Sigmoid colon (tissue), 7 donors: Measurements from ENCODE around the gene APOL6. TPM values are rescaled to one million over a fixed set of nuclear protein-coding genes. Genes with fewer than 3 reads are reported as not detected.

Experiments used
- DNase-seq: peaks from one replicate; pipeline ENCODE4 v3.0.0-alpha.2; 2019
- H3K27ac ChIP-seq, 4 donors: fragments of 200-600 bp; sonication (generic); one replicate each; pipeline ENCODE4 v1.5.1; 2016 to 2019; ENCODE audit warnings: mild to moderate bottlenecking in 1 of 4
- H3K27me3 ChIP-seq, 3 donors: fragments of 200-600 bp; sonication (generic); one replicate each; pipeline ENCODE4 v1.5.1; 2019; ENCODE audit warnings: mild to moderate bottlenecking in 1 of 3
- H3K36me3 ChIP-seq, 4 donors: fragments of 200-600 bp; sonication (generic); one replicate each; pipeline ENCODE4 v1.5.1; 2016 to 2019
- H3K4me1 ChIP-seq, 4 donors: fragments of 200-600 bp; sonication (generic); one replicate each; pipeline ENCODE4 v1.5.1; 2017 to 2019
- H3K4me3 ChIP-seq, 4 donors: fragments of 200-600 bp; sonication (generic); one replicate each; pipeline ENCODE4 v1.5.1; 2017 to 2019; ENCODE audit warnings: mild to moderate bottlenecking in 2 of 4, moderate library complexity in 1 of 4
- H3K9me3 ChIP-seq, 4 donors: fragments of 200-600 bp in 3 of 4; sonication (generic) in 3 of 4; one replicate each; pipeline versions ENCODE4 v1.5.1 to v1.6.1; 2013 to 2019
- EP300 ChIP-seq, 4 donors: sonication (generic); formaldehyde crosslinking; IDR thresholded peaks; one replicate each; pipeline ENCODE4 v1.6.1; 2017; ENCODE audit warnings: antibody characterized with exemption in 4 of 4
- POLR2A ChIP-seq, 2 donors: fragments of 450-650 bp; IDR thresholded peaks; one replicate each; pipeline ENCODE4 v1.6.1; 2016; ENCODE audit warnings: antibody characterized with exemption in 2 of 2, mild to moderate bottlenecking in 2 of 2, moderate library complexity in 2 of 2
- POLR2AphosphoS5 ChIP-seq, 4 donors: sonication (generic); formaldehyde crosslinking; IDR thresholded peaks; one replicate each; pipeline ENCODE4 v1.6.1; 2017; ENCODE audit warnings: antibody characterized with exemption in 4 of 4
- WGBS, 2 donors: extraction: QIAGEN DNeasy Blood & Tissue Kit; methylation state at CpG; one replicate each; pipeline ENCODE4 v1.1.7; 2013; 5-methylcytosine and 5-hydroxymethylcytosine counted together
- intact Hi-C: fragments of 100-400 bp; cut with DNase I; formaldehyde crosslinking; loops from one replicate; pipeline ENCODE4 v1.15.1; 2023
- polyA plus RNA-seq, 3 donors: library from polyadenylated mRNA; stranded (reverse); fragments of 200-250 nt; gene quantifications; one replicate each; pipeline ENCODE4 v1.2.3, GENCODE V29; 2013
- total RNA-seq, 4 donors: library from RNA; depleted of rRNA; stranded (reverse); fragments of >200 nt; gene quantifications; one replicate each; pipeline ENCODE4 v1.1.0, GENCODE V29; 2016
- TF ChIP-seq, protein P1 (sequence below), 4 experiments: fragments of 450-650 bp in 3 of 4; fragments of 200-600 bp in 1 of 4; IDR thresholded peaks; one replicate each; pipeline ENCODE4 v1.5.1; 2016 to 2019; ENCODE audit warnings: antibody characterized with exemption in 4 of 4, mild to moderate bottlenecking in 3 of 4, moderate library complexity in 2 of 4
- donor health status: healthy with polysubstance abuse.
- donor health status: Bipolar disorder and iron deficiency.
- donor health status: healthy.

Gene APOL6
- total and polyA plus RNA-seq, 7 donors, result 4.2 to 28.2 (median 16.8) TPM

DNA sequence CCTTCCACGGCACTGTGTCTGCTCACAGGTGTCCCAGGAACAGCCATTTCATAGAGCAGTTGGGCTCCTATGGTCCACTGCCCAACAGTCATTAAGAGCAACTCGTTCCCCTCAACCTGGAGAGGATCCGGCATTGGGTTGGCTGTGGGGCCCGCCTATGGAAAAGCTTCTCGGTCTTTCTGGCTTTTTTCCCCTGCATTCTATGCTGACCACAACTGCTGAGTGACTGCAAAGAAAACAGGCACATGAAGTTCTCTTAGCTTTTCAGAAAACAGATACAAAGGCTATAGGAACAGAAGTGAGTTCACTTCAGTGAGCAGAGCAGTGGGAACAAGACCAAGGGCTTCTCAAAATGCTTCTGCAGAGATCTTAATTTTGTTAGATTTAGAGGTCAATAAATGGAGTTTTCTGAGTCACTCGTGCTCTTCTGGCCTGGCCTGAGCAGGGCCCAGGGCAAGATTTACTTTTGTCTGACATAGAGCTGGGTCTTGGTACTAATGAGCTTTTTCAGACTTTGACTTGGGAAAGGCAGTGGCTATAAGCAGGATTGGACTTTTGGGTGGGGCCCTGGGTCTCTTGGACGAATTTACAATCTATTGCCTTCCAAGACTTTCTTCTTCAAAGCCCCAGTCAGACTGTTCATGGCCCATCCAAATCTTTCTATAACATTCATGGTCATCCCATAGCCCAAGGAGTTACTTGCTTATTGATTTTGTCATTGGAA, 55.8 kb downstream of the APOL6 start:
- WGBS, 2 donors, result 71 to 84% methylated on average over 7 of the region's 7 CpGs
- TF ChIP-seq POLR2A (IDR thresholded peaks at IDR 0.05) (no peak), POLR2AphosphoS5 (IDR thresholded peaks at IDR 0.05) (no peak), EP300 (IDR thresholded peaks at IDR 0.05) (no peak)
- TF ChIP-seq, protein P1, sequence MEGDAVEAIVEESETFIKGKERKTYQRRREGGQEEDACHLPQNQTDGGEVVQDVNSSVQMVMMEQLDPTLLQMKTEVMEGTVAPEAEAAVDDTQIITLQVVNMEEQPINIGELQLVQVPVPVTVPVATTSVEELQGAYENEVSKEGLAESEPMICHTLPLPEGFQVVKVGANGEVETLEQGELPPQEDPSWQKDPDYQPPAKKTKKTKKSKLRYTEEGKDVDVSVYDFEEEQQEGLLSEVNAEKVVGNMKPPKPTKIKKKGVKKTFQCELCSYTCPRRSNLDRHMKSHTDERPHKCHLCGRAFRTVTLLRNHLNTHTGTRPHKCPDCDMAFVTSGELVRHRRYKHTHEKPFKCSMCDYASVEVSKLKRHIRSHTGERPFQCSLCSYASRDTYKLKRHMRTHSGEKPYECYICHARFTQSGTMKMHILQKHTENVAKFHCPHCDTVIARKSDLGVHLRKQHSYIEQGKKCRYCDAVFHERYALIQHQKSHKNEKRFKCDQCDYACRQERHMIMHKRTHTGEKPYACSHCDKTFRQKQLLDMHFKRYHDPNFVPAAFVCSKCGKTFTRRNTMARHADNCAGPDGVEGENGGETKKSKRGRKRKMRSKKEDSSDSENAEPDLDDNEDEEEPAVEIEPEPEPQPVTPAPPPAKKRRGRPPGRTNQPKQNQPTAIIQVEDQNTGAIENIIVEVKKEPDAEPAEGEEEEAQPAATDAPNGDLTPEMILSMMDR (IDR thresholded peaks at IDR 0.05), result no peak
- no peak overlapping the region for H3K4me3 ChIP-seq
- DNase-seq, result no peak
- intact Hi-C loops, result no loop called here
- H3K9me3 ChIP-seq, result no peaks in the 10 kb centered on the region
- H3K27ac ChIP-seq, result no peak overlapping the region
- no peaks in the 10 kb centered on the region for H3K4me1 ChIP-seq
- no peaks in the 10 kb centered on the region for H3K27me3 ChIP-seq
- H3K36me3 ChIP-seq, result no peaks in the 10 kb centered on the region

DNA sequence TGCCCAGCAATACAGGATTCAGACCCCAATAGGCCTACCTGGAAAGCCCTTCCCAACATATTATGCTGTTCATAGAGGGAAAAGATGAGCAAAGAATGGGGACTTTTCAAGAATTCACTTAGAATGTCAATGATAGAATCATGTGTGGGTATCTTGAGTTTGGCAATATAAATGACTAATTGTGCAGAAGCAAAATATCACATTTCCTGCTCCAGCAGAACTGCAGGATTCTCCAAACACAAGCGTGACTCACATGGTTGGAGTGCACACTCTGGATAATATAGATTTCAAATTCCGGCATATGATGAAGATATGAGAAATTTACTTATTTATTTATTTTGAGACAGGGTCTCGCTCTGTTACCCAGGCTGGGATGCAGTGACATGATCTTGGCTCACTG, 56.9 kb downstream of the APOL6 start:
- intact Hi-C loops, result no loop called here
- DNase-seq, result no peak
- Histone ChIP-seq H3K27ac (no peak overlapping the region), H3K36me3 (no peaks in the 10 kb centered on the region), H3K4me1 (no peaks in the 10 kb centered on the region), H3K9me3 (no peaks in the 10 kb centered on the region), H3K4me3 (no peak overlapping the region), H3K27me3 (no peaks in the 10 kb centered on the region)
- TF ChIP-seq POLR2AphosphoS5 (IDR thresholded peaks at IDR 0.05) (no peak), POLR2A (IDR thresholded peaks at IDR 0.05) (no peak), EP300 (IDR thresholded peaks at IDR 0.05) (no peak)
- TF ChIP-seq, protein P1 (IDR thresholded peaks at IDR 0.05), result no peak
- 94 to 96% methylated on average over 3 of the region's 3 CpGs for WGBS, 2 donors

DNA sequence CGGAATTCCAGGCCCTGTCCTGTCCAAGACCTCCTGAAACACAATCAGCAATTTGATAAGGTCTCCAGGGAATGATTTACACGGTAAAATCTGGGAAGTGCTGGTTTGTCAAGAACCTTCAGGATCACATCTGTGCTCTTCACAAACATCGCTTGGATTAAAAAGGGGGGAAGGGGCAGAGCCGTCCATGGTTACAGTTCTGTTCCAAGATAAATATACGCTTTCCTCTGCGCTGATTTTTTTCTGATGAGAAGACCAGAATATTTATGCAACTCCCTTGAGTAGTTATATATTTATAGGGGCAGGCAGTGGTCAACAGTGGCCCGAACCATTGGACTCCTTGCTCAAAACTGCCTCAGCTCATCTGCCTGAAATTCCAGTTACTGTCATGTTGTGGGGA, 60.2 kb downstream of the APOL6 start:
- no peak for TF ChIP-seq POLR2A (IDR thresholded peaks at IDR 0.05)
- TF ChIP-seq POLR2AphosphoS5 (IDR thresholded peaks at IDR 0.05), result no peak
- TF ChIP-seq, protein P1 (IDR thresholded peaks at IDR 0.05), result no peak
- no peak for TF ChIP-seq EP300 (IDR thresholded peaks at IDR 0.05)
- intact Hi-C loops, result no loop called here
- H3K36me3 ChIP-seq, result no peaks in the 10 kb centered on the region
- DNase-seq, result no peak
- no peaks in the 10 kb centered on the region for H3K27me3 ChIP-seq
- no peaks in the 10 kb centered on the region for H3K4me1 ChIP-seq
- no peak overlapping the region for H3K4me3 ChIP-seq
- peaks cover 0 to 6% (median 0%) of the 10 kb centered on the region in 4 donors for H3K9me3 ChIP-seq
- H3K27ac ChIP-seq, result no peak overlapping the region
- WGBS, 2 donors, result 72 to 76% methylated on average over 7 of the region's 7 CpGs

DNA sequence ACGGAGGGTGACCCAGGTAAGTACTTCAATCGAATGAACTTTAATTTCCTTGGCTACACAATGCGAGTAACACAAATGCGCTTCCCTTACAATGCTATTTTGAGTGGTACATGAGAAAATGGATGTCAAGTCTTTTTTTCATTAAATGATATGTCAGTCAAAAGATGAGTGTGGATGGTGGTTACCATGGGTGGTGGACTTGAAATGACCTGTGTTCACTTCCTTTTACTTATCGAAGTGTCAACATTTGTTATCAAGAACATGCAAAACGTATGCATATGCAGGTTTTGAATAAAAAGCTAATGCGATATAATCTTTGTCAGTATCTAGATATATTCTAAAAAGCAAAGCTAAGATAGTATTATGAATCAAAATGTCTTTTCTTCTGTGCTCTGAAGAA, 60.7 kb downstream of the APOL6 start:
- 78 to 87% methylated on average over 7 of the region's 7 CpGs for WGBS, 2 donors

More for the DNA sequence above, 60.7 kb downstream of the APOL6 start:
- H3K36me3 ChIP-seq, result no peaks in the 10 kb centered on the region
- H3K27me3 ChIP-seq, result no peaks in the 10 kb centered on the region
- no peak overlapping the region for H3K27ac ChIP-seq
- intact Hi-C loops, result no loop called here
- TF ChIP-seq POLR2A (IDR thresholded peaks at IDR 0.05), result no peak
- TF ChIP-seq, protein P1 (IDR thresholded peaks at IDR 0.05), result no peak
- TF ChIP-seq EP300 (IDR thresholded peaks at IDR 0.05), result no peak
- no peak for TF ChIP-seq POLR2AphosphoS5 (IDR thresholded peaks at IDR 0.05)
- no peak for DNase-seq
- H3K4me1 ChIP-seq, result no peaks in the 10 kb centered on the region
- H3K4me3 ChIP-seq, result no peak overlapping the region
- H3K9me3 ChIP-seq, result peaks cover 0 to 6% (median 0%) of the 10 kb centered on the region in 4 donors
